ENCODE measurements around the gene WNK1. TPM values are rescaled to one million over a fixed set of nuclear protein-coding genes. Genes with fewer than 3 reads are reported as not detected.

Gene WNK1
- total RNA-seq, 1 donor from 2014 or later = 157 TPM

GRCh38 chr12:904010-904414 is 151.6 kb downstream of the WNK1 start:
- no peak overlapping the region for H3K4me3 Mint-ChIP-seq (ENCODE audit: unreplicated experiment)
- Histone ChIP-seq H3K27me3 (ENCODE audit: insufficient read depth, low read length) (no peaks in the 10 kb centered on the region), H3K36me3 (ENCODE audit: insufficient read depth, low read length) (peaks cover 53% of the 10 kb centered on the region), H3K27ac (ENCODE audit: low read depth, low read length) (no peak overlapping the region), H3K79me2 (ENCODE audit: insufficient read depth, low read length) (no peaks in the 10 kb centered on the region), H3K9ac (ENCODE audit: low read length) (no peak overlapping the region), H3K9me3 (ENCODE audit: insufficient read depth, low read depth, low read length) (no peaks in the 10 kb centered on the region), H4K20me1 (ENCODE audit: insufficient read depth, low read length) (peaks cover 33% of the 10 kb centered on the region), H2AFZ (ENCODE audit: low read depth, low read length) (no peak overlapping the region), H3K4me3 (ENCODE audit: insufficient read depth, low read depth, low read length) (no peak overlapping the region), H3K4me2 (ENCODE audit: low read length) (no peak overlapping the region), H3K4me1 (ENCODE audit: insufficient read depth, low read length) (peaks cover 3% of the 10 kb centered on the region)
- no peaks in the 10 kb centered on the region for H3K9me3 Mint-ChIP-seq (ENCODE audit: unreplicated experiment)
- no peak for FAIRE-seq
- peaks cover 3% of the 10 kb centered on the region for H3K4me1 Mint-ChIP-seq (ENCODE audit: low read depth, unreplicated experiment)
- no peak for DNase-seq (ENCODE audit: low read depth)
- peaks cover 34% of the 10 kb centered on the region for H3K36me3 Mint-ChIP-seq (ENCODE audit: low read depth, unreplicated experiment)
- TF ChIP-seq EZH2 (IDR thresholded peaks at IDR 0.05; ENCODE audit: insufficient read depth, low read length) = no peak
- TF ChIP-seq, protein P1, sequence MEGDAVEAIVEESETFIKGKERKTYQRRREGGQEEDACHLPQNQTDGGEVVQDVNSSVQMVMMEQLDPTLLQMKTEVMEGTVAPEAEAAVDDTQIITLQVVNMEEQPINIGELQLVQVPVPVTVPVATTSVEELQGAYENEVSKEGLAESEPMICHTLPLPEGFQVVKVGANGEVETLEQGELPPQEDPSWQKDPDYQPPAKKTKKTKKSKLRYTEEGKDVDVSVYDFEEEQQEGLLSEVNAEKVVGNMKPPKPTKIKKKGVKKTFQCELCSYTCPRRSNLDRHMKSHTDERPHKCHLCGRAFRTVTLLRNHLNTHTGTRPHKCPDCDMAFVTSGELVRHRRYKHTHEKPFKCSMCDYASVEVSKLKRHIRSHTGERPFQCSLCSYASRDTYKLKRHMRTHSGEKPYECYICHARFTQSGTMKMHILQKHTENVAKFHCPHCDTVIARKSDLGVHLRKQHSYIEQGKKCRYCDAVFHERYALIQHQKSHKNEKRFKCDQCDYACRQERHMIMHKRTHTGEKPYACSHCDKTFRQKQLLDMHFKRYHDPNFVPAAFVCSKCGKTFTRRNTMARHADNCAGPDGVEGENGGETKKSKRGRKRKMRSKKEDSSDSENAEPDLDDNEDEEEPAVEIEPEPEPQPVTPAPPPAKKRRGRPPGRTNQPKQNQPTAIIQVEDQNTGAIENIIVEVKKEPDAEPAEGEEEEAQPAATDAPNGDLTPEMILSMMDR (IDR thresholded peaks at IDR 0.05; ENCODE audit: insufficient read depth, low read depth, low read length) = no peak
- H3K27ac Mint-ChIP-seq (ENCODE audit: unreplicated experiment) = no peak overlapping the region
- H3K27me3 Mint-ChIP-seq (ENCODE audit: low read depth, unreplicated experiment) = no peaks in the 10 kb centered on the region

DNA sequence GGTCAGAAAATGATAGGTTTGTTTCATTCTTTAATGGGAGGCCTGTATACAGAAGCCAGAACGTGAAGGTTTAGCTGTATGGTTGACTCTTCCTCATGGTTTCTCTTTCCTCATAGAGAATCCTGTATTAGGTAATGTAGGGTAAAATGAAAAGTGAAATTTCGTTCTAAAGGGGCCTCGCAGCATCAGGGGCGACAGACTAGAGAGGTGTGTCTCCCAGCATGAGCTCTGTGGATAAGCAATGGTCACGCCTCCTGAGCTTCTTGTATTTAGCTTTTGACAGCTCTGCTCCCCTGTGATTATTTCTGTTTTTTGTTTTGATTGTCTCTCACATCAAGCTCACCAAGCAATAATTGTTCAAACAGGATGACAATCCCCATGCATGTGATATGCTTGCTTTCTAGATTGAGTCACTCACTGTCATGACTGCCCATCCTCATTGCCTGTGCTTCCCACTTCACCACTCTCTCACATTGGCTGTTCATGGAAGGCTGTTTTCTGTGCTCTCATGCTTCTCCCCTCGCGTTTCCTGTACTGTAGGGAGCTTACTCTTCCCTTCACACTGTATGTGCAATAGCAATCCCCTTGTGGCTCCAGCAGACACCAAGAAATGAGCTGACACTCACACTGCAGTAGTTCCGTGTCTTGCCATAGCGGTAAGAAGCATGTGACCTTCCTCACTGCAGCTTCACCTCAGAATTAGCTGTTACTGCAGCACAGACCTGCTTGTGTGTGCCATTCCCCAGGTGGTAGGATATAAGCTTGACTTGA is 153.1 kb downstream of the WNK1 start:
- no peak for TF ChIP-seq EZH2 (IDR thresholded peaks at IDR 0.05; ENCODE audit: insufficient read depth, low read length)
- TF ChIP-seq, protein P1 (IDR thresholded peaks at IDR 0.05; ENCODE audit: insufficient read depth, low read depth, low read length) = no peak
- H3K4me1 Mint-ChIP-seq (ENCODE audit: low read depth, unreplicated experiment) = peaks cover 3% of the 10 kb centered on the region
- no peaks in the 10 kb centered on the region for H3K9me3 ChIP-seq (ENCODE audit: insufficient read depth, low read depth, low read length)
- no peak overlapping the region for H3K9ac ChIP-seq (ENCODE audit: low read length)
- no peak overlapping the region for H2AFZ ChIP-seq (ENCODE audit: low read depth, low read length)
- H3K27me3 Mint-ChIP-seq (ENCODE audit: low read depth, unreplicated experiment) = no peaks in the 10 kb centered on the region
- H3K9me3 Mint-ChIP-seq (ENCODE audit: unreplicated experiment) = no peaks in the 10 kb centered on the region
- DNase-seq (ENCODE audit: low read depth) = no peak
- no peaks in the 10 kb centered on the region for H3K27me3 ChIP-seq (ENCODE audit: insufficient read depth, low read length)
- peaks cover 31% of the 10 kb centered on the region for H3K36me3 Mint-ChIP-seq (ENCODE audit: low read depth, unreplicated experiment)
- no peaks in the 10 kb centered on the region for H3K79me2 ChIP-seq (ENCODE audit: insufficient read depth, low read length)
- no peak overlapping the region for H3K27ac ChIP-seq (ENCODE audit: low read depth, low read length)
- FAIRE-seq = no peak
- H3K36me3 ChIP-seq (ENCODE audit: insufficient read depth, low read length) = peaks cover 58% of the 10 kb centered on the region
- no peak overlapping the region for H3K4me3 Mint-ChIP-seq (ENCODE audit: unreplicated experiment)
- H3K4me2 ChIP-seq (ENCODE audit: low read length) = no peak overlapping the region
- H3K27ac Mint-ChIP-seq (ENCODE audit: unreplicated experiment) = no peak overlapping the region
- no peak overlapping the region for H3K4me3 ChIP-seq (ENCODE audit: insufficient read depth, low read depth, low read length)
- H3K4me1 ChIP-seq (ENCODE audit: insufficient read depth, low read length) = peaks cover 3% of the 10 kb centered on the region
- peaks cover 28% of the 10 kb centered on the region for H4K20me1 ChIP-seq (ENCODE audit: insufficient read depth, low read length)

DNA sequence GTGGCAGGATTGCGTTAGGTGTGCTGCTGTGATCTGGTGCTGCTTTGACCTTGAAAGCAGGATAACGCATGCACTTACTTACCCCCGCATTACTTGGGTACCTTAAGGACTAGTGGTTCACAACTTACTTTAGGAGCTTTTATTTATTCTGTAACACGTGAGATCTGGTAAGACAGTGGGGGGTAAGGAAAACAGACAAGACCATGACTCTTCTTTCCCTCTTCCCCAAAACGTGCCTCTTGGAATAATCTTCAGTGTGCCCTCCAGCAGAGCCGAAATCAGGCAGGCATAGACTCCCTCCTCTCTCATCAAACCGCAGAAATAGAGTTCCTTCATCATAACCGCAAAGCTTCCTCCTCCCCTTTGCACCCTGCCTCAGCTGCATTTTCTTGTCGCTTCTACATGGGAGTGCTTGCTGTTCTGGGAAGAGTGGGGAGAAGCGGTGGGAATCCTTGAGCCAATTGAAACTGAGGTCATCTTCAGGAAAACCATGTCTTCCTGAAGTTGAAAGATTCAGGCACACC is 153.7 kb downstream of the WNK1 start:
- Histone ChIP-seq H3K9me3 (ENCODE audit: insufficient read depth, low read depth, low read length) (no peaks in the 10 kb centered on the region), H3K4me3 (ENCODE audit: insufficient read depth, low read depth, low read length) (no peak overlapping the region), H3K9ac (ENCODE audit: low read length) (no peak overlapping the region), H3K4me1 (ENCODE audit: insufficient read depth, low read length) (peaks cover 3% of the 10 kb centered on the region), H3K4me2 (ENCODE audit: low read length) (no peak overlapping the region), H2AFZ (ENCODE audit: low read depth, low read length) (no peak overlapping the region), H3K27me3 (ENCODE audit: insufficient read depth, low read length) (no peaks in the 10 kb centered on the region), H3K36me3 (ENCODE audit: insufficient read depth, low read length) (peaks cover 52% of the 10 kb centered on the region), H3K27ac (ENCODE audit: low read depth, low read length) (no peak overlapping the region), H3K79me2 (ENCODE audit: insufficient read depth, low read length) (no peaks in the 10 kb centered on the region), H4K20me1 (ENCODE audit: insufficient read depth, low read length) (peaks cover 24% of the 10 kb centered on the region)
- Mint-ChIP-seq H3K4me3 (ENCODE audit: unreplicated experiment) (no peak overlapping the region), H3K27me3 (ENCODE audit: low read depth, unreplicated experiment) (no peaks in the 10 kb centered on the region), H3K36me3 (ENCODE audit: low read depth, unreplicated experiment) (peaks cover 26% of the 10 kb centered on the region), H3K27ac (ENCODE audit: unreplicated experiment) (no peak overlapping the region), H3K4me1 (ENCODE audit: low read depth, unreplicated experiment) (peaks cover 3% of the 10 kb centered on the region), H3K9me3 (ENCODE audit: unreplicated experiment) (no peaks in the 10 kb centered on the region)
- DNase-seq (ENCODE audit: low read depth) (no peak), FAIRE-seq (no peak)
- TF ChIP-seq, protein P1 (IDR thresholded peaks at IDR 0.05; ENCODE audit: insufficient read depth, low read depth, low read length) = no peak

All from astrocyte (in vitro differentiated cells and primary cell).